Upper lobe of left lung (tissue), 4 donors: ENCODE data around the gene CARD19.

ENCODE experiments used
- CTCF ChIP-seq, 6 experiments: fragments of 450-650 bp in 4 of 6; fragments of 200-600 bp in 2 of 6; sonication (generic) in 2 of 6; IDR thresholded peaks; one replicate each; pipeline ENCODE4 v1.5.1; 2016 to 2019; ENCODE audit warnings: antibody characterized with exemption in 6 of 6
- EP300 ChIP-seq, 4 donors: sonication (generic); formaldehyde crosslinking; IDR thresholded peaks; one replicate each; pipeline ENCODE4 v1.5.1; 2017; ENCODE audit warnings: antibody characterized with exemption in 4 of 4, control low read depth in 2 of 4
- POLR2A ChIP-seq, 4 donors: fragments of 450-650 bp; IDR thresholded peaks; one replicate each; pipeline ENCODE4 v1.5.1; 2016 to 2017; ENCODE audit warnings: antibody characterized with exemption in 4 of 4, mild to moderate bottlenecking in 2 of 4
- POLR2AphosphoS5 ChIP-seq, 2 donors: sonication (generic); formaldehyde crosslinking; IDR thresholded peaks; one replicate each; pipeline ENCODE4 v1.5.1; 2017; ENCODE audit warnings: antibody characterized with exemption in 2 of 2

- no peak for TF ChIP-seq POLR2AphosphoS5 (IDR thresholded peaks at IDR 0.05)
- no peak for TF ChIP-seq CTCF (IDR thresholded peaks at IDR 0.05)
- TF ChIP-seq EP300 (IDR thresholded peaks at IDR 0.05) = no peak
- no peak for TF ChIP-seq POLR2A (IDR thresholded peaks at IDR 0.05)
Observed at GRCh38 chr9:93065135-93065720, 30.8 kb upstream of the CARD19 start.
